ENCODE measurements around the gene OOSP1. TPM values are rescaled to one million over a fixed set of nuclear protein-coding genes. Genes with fewer than 3 reads are reported as not detected.

Gene OOSP1
- polyA plus RNA-seq, 1 experiment = not detected

- Histone ChIP-seq H3K9me3 (ENCODE audit: control insufficient read depth, insufficient read depth, low read length) (no peaks in the 10 kb centered on the region; the same call in 1 of the 2 replicates), H3K4me3 (ENCODE audit: low read depth, low read length) (no peak overlapping the region), H3K27me3 (ENCODE audit: control insufficient read depth, insufficient read depth, low read length) (no peaks in the 10 kb centered on the region), H3K27ac (ENCODE audit: low read depth, low read length) (no peak overlapping the region)
- TF ChIP-seq CTCF (IDR thresholded peaks at IDR 0.05; ENCODE audit: low read depth, low read length) = no peak
- no peak for DNase-seq (ENCODE audit: low read depth, low spot score)
- CTCF ChIA-PET = no interaction called here
- POLR2A ChIA-PET = no interaction called here
These were observed 18.9 kb downstream of the OOSP1 start for GRCh38 chr11:59957094-59957493.

- CTCF ChIA-PET = no interaction called here
- H3K4me3 ChIP-seq (ENCODE audit: low read depth, low read length) = no peak overlapping the region
- no peaks in the 10 kb centered on the region for H3K9me3 ChIP-seq (ENCODE audit: control insufficient read depth, insufficient read depth, low read length)
- no peaks in the 10 kb centered on the region for H3K27me3 ChIP-seq (ENCODE audit: control insufficient read depth, insufficient read depth, low read length)
- no peak for TF ChIP-seq CTCF (IDR thresholded peaks at IDR 0.05; ENCODE audit: low read depth, low read length)
- POLR2A ChIA-PET = no interaction called here
- DNase-seq (ENCODE audit: low read depth, low spot score) = no peak
- no peak overlapping the region for H3K27ac ChIP-seq (ENCODE audit: low read depth, low read length)
These were observed 22.5 kb downstream of the OOSP1 start for GRCh38 chr11:59960502-59961381.

DNA sequence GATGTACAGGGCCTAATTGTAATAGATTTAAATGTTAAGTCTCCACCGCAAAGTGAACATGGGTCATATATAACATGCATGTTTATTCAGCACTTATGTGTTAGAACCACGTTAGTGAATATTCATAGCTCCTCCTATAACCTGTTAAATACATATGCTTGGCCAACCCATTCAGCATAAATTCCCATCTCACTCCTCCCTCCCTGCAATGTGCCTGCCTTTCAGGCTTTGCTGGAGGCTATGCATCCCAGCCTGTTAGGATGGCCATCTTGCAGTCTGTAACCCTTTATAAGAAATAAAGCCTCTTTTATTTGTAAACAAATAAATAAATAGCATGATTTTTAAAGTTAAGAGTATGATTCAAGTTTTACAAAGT lies 23.9 kb downstream of the OOSP1 start:
- no peak for DNase-seq (ENCODE audit: low read depth, low spot score)
- Histone ChIP-seq H3K4me3 (ENCODE audit: low read depth, low read length) (no peak overlapping the region), H3K27me3 (ENCODE audit: control insufficient read depth, insufficient read depth, low read length) (no peaks in the 10 kb centered on the region), H3K27ac (ENCODE audit: low read depth, low read length) (no peak overlapping the region), H3K9me3 (ENCODE audit: control insufficient read depth, insufficient read depth, low read length) (no peaks in the 10 kb centered on the region)
- TF ChIP-seq CTCF (IDR thresholded peaks at IDR 0.05; ENCODE audit: low read depth, low read length) = no peak
- CTCF ChIA-PET = no interaction called here
- POLR2A ChIA-PET = no interaction called here

DNA sequence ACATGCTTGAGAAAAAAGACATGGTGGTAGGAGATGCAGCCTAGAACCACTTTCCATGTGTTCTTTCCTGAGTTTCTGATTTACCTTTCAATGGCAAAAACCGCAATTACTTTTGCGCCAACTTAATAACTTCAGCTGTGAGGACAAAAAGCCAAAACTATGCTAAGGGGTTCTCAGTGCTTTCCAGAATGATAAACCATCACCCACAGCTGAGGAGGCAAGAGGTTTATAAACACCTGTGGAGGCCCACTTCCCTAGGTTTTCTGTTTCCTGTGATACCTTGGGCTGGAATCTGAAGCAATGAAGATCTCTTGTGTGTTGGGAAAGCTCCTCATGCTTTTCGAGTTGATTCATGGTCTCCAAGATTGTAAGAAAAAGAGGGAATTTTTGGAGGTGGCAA lies 25.5 kb downstream of the OOSP1 start, which contains the start of gene OOSP4A:
OOSP4A (plus strand) TSS at position 301 of the 400 bp plus-strand sequence; CDS start at position 301, 0 bp downstream.
- no peak for DNase-seq (ENCODE audit: low read depth, low spot score)
- no peak within 1 kb of the TSS for H3K4me3 ChIP-seq (ENCODE audit: low read depth, low read length)
- CTCF ChIA-PET = no interaction called here
- no peaks in the 10 kb centered on the region for H3K27me3 ChIP-seq (ENCODE audit: control insufficient read depth, insufficient read depth, low read length)
- TF ChIP-seq CTCF (IDR thresholded peaks at IDR 0.05; ENCODE audit: low read depth, low read length) = no peak
- no peaks in the 10 kb centered on the region for H3K9me3 ChIP-seq (ENCODE audit: control insufficient read depth, insufficient read depth, low read length)
- H3K27ac ChIP-seq (ENCODE audit: low read depth, low read length) = no peak within 1 kb of the TSS
- POLR2A ChIA-PET = no interaction called here

DNA sequence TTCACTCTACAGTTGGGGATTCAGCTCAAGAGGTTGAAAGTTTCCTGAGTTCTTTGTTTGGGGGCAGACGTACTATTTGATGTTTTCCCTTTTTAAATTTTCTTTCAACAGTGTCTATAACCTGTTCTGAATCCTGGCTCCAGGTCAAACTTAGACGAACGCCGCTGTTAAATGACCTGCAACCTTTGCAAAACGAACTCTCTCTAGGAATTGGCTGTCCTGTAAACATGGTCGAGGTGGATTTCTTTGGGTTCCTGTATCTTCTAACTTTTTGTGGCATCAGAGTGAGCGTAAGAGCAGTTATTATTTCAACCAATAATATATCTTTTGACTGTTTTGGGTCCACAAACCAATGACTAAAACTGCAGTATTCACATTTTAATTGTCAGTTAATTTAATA lies 27.2 kb downstream of the OOSP1 start:
- no peak for TF ChIP-seq CTCF (IDR thresholded peaks at IDR 0.05; ENCODE audit: low read depth, low read length)
- Histone ChIP-seq H3K4me3 (ENCODE audit: low read depth, low read length) (no peak overlapping the region), H3K27ac (ENCODE audit: low read depth, low read length) (no peak overlapping the region), H3K9me3 (ENCODE audit: control insufficient read depth, insufficient read depth, low read length) (no peaks in the 10 kb centered on the region), H3K27me3 (ENCODE audit: control insufficient read depth, insufficient read depth, low read length) (no peaks in the 10 kb centered on the region)
- CTCF ChIA-PET = no interaction called here
- DNase-seq (ENCODE audit: low read depth, low spot score) = no peak
- POLR2A ChIA-PET = no interaction called here

Data from AG04450 (cell line).